Lower lobe of right lung (tissue), 2 donors: ENCODE results near the gene NAGA. TPM values are rescaled to one million over a fixed set of nuclear protein-coding genes. Genes with fewer than 3 reads are reported as not detected.

Experiments
- ATAC-seq, 2 donors: fragments of 200-7000 bp; cut with Tn5 transposase; one replicate each; pipeline ENCODE4 v1.9.1; 2020 to 2022; ENCODE audit warnings: mild to moderate bottlenecking in 2 of 2, moderate library complexity in 2 of 2
- DNase-seq: peaks from one replicate; pipeline ENCODE4 v3.0.0-alpha.2; 2020
- H3K27ac ChIP-seq: fragments of 200-600 bp; one replicate; pipeline ENCODE4 v1.8.0; 2022
- H3K27me3 ChIP-seq: fragments of 200-600 bp; one replicate; pipeline ENCODE4 v1.8.0; 2022; ENCODE audit warnings: low read depth
- H3K36me3 ChIP-seq: fragments of 200-600 bp; one replicate; pipeline ENCODE4 v1.8.0; 2022; ENCODE audit warnings: mild to moderate bottlenecking
- H3K4me1 ChIP-seq: fragments of 200-600 bp; one replicate; pipeline ENCODE4 v1.8.0; 2022
- H3K4me3 ChIP-seq: fragments of 200-600 bp; one replicate; pipeline ENCODE4 v1.8.0; 2022; ENCODE audit warnings: mild to moderate bottlenecking
- H3K9me3 ChIP-seq: fragments of 200-600 bp; one replicate; pipeline ENCODE4 v1.8.0; 2022
- CTCF ChIP-seq: fragments of 200-600 bp; IDR thresholded peaks from one replicate; pipeline ENCODE4 v1.8.0; 2022; ENCODE audit warnings: antibody characterized with exemption, mild to moderate bottlenecking
- intact Hi-C: fragments of 100-400 bp; cut with DNase I; formaldehyde crosslinking; loops from one replicate; pipeline ENCODE4 v1.11.0; 2022
- total RNA-seq: library from RNA; stranded (reverse); fragmentation: NEBNext Ultra II Directional; extraction: Animal tissue kit (Norgen Biotek cat#: 25700); gene quantifications from one replicate; pipeline ENCODE4 v1.2.1, GENCODE V29; 2021
- donor health status: DM: no; HTN: yes; CAD: no; lungs with severe emphysema.

NAGA gene
- total RNA-seq, 1 donor from 2014 or later = 40.3 TPM

- Histone ChIP-seq H3K4me1 (no peaks in the 10 kb centered on the region), H3K27me3 (no peaks in the 10 kb centered on the region)
- intact Hi-C loops = no loop called here
Measured at GRCh38 chr22:42033263-42034181, 37.1 kb downstream of the NAGA start.

GRCh38 chr22:42026705-42027104 is 43.9 kb downstream of the NAGA start:
- ATAC-seq (no peak), DNase-seq (no peak)
- Histone ChIP-seq H3K9me3 (no peaks in the 10 kb centered on the region), H3K36me3 (no peaks in the 10 kb centered on the region), H3K4me1 (no peaks in the 10 kb centered on the region), H3K4me3 (no peak overlapping the region), H3K27ac (no peak overlapping the region), H3K27me3 (no peaks in the 10 kb centered on the region)
- intact Hi-C loops = no loop called here
- no peak for TF ChIP-seq CTCF

More at GRCh38 chr22:42033263-42034181, 37.1 kb downstream of the NAGA start:
- no peak overlapping the region for H3K27ac ChIP-seq
- DNase-seq (no peak), ATAC-seq (no peak)
- no peak for TF ChIP-seq CTCF
- H3K9me3 ChIP-seq = no peaks in the 10 kb centered on the region
- no peaks in the 10 kb centered on the region for H3K36me3 ChIP-seq
- H3K4me3 ChIP-seq = no peak overlapping the region

GRCh38 chr22:42025421-42025820 is 45.2 kb downstream of the NAGA start:
- intact Hi-C loops = no loop called here
- Histone ChIP-seq H3K27ac (no peak overlapping the region), H3K4me3 (no peak overlapping the region), H3K36me3 (no peaks in the 10 kb centered on the region), H3K4me1 (no peaks in the 10 kb centered on the region), H3K9me3 (no peaks in the 10 kb centered on the region), H3K27me3 (no peaks in the 10 kb centered on the region)
- no peak for DNase-seq
- no peak for TF ChIP-seq CTCF
- ATAC-seq = no peak

GRCh38 chr22:42022162-42022847 is 48.3 kb downstream of the NAGA start:
- no peak overlapping the region for H3K27ac ChIP-seq

GRCh38 chr22:42021571-42021970 is 49.0 kb downstream of the NAGA start:
- H3K36me3 ChIP-seq = no peaks in the 10 kb centered on the region
- no peaks in the 10 kb centered on the region for H3K4me1 ChIP-seq
- H3K27ac ChIP-seq = no peak overlapping the region
- TF ChIP-seq CTCF = no peak
- no peak for ATAC-seq
- intact Hi-C loops = no loop called here
- no peak overlapping the region for H3K4me3 ChIP-seq
- H3K27me3 ChIP-seq = no peaks in the 10 kb centered on the region
- no peaks in the 10 kb centered on the region for H3K9me3 ChIP-seq
- no peak for DNase-seq

More at GRCh38 chr22:42022162-42022847, 48.3 kb downstream of the NAGA start:
- TF ChIP-seq CTCF = no peak
- H3K4me1 ChIP-seq = no peaks in the 10 kb centered on the region
- intact Hi-C loops = no loop called here
- no peaks in the 10 kb centered on the region for H3K9me3 ChIP-seq
- no peak overlapping the region for H3K4me3 ChIP-seq
- DNase-seq (no peak), ATAC-seq (no peak)
- H3K27me3 ChIP-seq = no peaks in the 10 kb centered on the region
- H3K36me3 ChIP-seq = no peaks in the 10 kb centered on the region
